ENCODE measurements around the gene TRIOBP. TPM values are rescaled to one million over a fixed set of nuclear protein-coding genes. Genes with fewer than 3 reads are reported as not detected.

The TRIOBP gene
- total and polyA plus RNA-seq, 2 of the 13 experiments (the other 11 are each of a cell fraction or from before 2014, with no cell fraction given), result 6.1 to 15.4 TPM

DNA sequence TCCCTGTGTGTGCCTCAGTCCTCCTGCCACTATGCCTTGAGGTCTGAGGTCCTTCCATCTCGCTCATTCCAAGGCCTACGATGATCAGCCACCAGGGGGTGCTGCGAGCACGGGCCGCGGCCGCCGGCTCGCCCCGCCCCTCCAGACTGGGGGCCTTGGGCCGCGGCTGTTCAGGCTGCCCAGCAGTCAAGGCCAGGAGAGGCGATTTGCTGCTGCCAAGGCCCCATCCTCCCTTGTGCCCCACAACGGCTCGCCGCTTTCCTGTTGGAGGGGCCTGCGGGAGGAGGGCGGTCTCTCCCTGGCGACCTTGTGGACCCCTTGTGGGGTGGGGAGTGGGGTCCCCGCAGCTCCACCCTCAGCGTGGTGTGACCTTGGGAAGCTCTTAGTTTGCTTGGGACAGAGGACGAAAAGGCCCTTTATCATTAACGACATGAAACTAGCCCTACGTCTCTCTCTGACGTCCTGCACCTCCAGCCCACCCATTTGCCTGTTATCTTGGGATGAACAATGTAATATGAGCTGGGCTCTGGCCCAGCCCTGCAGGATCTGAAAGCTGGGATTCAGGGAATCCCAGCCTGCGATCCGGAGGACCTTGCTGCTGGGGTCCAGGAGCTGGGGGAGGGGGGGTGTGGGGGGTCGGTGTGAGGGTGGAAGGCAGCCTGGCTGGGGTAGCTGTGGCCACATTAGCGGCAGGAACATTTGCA is 121.0 kb downstream of the TRIOBP start:
- in situ Hi-C loops (cut with HindIII; ENCODE audit: extremely low pct_ligation_motif_present, low pct_unique_long_range_greater_than_20kb) (loop anchor here (5.0 to 10.0 kb wide), 2 partner anchors 44 to 117 kb away; no protein-coding TSS in a partner anchor), intact Hi-C loops (cut with micrococcal nuclease; ENCODE audit: unreplicated experiment) (loop anchor here (1.0 kb wide), 2 partner anchors 45 to 147 kb away; no protein-coding TSS in a partner anchor)
- peak overlapping the region; percentile 61 for H3K9ac ChIP-seq (ENCODE audit: insufficient read depth, low read depth, low read length)
- H2AFZ ChIP-seq (ENCODE audit: low read length), result no peak overlapping the region
- peaks cover 8 to 18% of the 10 kb centered on the region in 2 experiments; a peak in 4 of 5 replicates for H3K36me3 ChIP-seq (replicated peaks in 1 of 2; ENCODE audit: control insufficient read depth in 1 of 2, insufficient read depth in 2 of 2, low read length in 2 of 2)
- CTCF ChIA-PET (ENCODE audit: low intra/inter-chr PET ratio, low total read pairs), result interaction anchor here (1.3 to 2.6 kb wide), 4 partner anchors 45 to 147 kb away, joined by 4 to 28 read pairs (median 14); no protein-coding TSS in a partner anchor
- no peaks in the 10 kb centered on the region for H3K27me3 ChIP-seq (ENCODE audit: control insufficient read depth in 1 of 2, insufficient read depth in 2 of 2, low read length in 2 of 2)
- FAIRE-seq, result peak; percentile 85
- H3K27ac ChIP-seq (ENCODE audit: extremely low read length, insufficient read depth, low read length), result peak overlapping the region; percentile 72
- H3K9me3 ChIP-seq (ENCODE audit: low read length), result no peaks in the 10 kb centered on the region
- no peaks in the 10 kb centered on the region for H3K79me2 ChIP-seq (ENCODE audit: insufficient read depth, low read length)
- H3K4me1 ChIP-seq (ENCODE audit: insufficient read depth, low read length), result peaks cover 50% of the 10 kb centered on the region
- 2% methylated on average over 10 of the region's 29 CpGs for WGBS (ENCODE audit: low lambda C conversion rate)
- no peaks in the 10 kb centered on the region for H4K20me1 ChIP-seq (ENCODE audit: insufficient read depth, low read length)
- peak; percentile 86 for DNase-seq (ENCODE audit: low spot score)
- H3K4me2 ChIP-seq (ENCODE audit: low read depth, low read length), result peak overlapping the region; percentile 68
- no TSS peak for BruUV-seq (replicated peaks)
- POLR2A ChIA-PET, result interaction anchor here (0.8 to 5.5 kb wide), 19 partner anchors 9 to 210 kb away, joined by 3 to 67 read pairs (median 5); partner anchors contain the start of genes ANKRD54, C22orf23, GCAT and MICALL1
- H3K4me3 ChIP-seq (replicated peaks in 1 of 3; ENCODE audit: insufficient read depth in 1 of 3, low read depth in 2 of 3, low read length in 3 of 3), result peak overlapping the region; percentile 29 to 63 (median 35); a peak in 4 of 6 replicates
- ATAC-seq, result peak; percentile 70
- peak; percentile 44 for TF ChIP-seq MED8 (CRISPR knock-in tag; IDR thresholded peaks at IDR 0.05; ENCODE audit: insufficient replicate concordance)
- TF ChIP-seq PCBP1 (IDR thresholded peaks at IDR 0.05; ENCODE audit: borderline replicate concordance, low read depth, low read length), result no peak
- no peak for TF ChIP-seq ZNF550 (CRISPR knock-in tag; IDR thresholded peaks at IDR 0.05; ENCODE audit: borderline replicate concordance)
- TF ChIP-seq THAP11 (CRISPR knock-in tag; IDR thresholded peaks at IDR 0.05), result peak; percentile 74
- TF ChIP-seq, protein P1, sequence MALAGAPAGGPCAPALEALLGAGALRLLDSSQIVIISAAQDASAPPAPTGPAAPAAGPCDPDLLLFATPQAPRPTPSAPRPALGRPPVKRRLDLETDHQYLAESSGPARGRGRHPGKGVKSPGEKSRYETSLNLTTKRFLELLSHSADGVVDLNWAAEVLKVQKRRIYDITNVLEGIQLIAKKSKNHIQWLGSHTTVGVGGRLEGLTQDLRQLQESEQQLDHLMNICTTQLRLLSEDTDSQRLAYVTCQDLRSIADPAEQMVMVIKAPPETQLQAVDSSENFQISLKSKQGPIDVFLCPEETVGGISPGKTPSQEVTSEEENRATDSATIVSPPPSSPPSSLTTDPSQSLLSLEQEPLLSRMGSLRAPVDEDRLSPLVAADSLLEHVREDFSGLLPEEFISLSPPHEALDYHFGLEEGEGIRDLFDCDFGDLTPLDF (CRISPR knock-in tag; IDR thresholded peaks at IDR 0.05), result no peak
- peak; percentile 50; the same call in 1 of the 2 replicates for TF ChIP-seq NR2F2 (IDR thresholded peaks at IDR 0.05; ENCODE audit: borderline replicate concordance, low read depth)
- TF ChIP-seq, protein P2, sequence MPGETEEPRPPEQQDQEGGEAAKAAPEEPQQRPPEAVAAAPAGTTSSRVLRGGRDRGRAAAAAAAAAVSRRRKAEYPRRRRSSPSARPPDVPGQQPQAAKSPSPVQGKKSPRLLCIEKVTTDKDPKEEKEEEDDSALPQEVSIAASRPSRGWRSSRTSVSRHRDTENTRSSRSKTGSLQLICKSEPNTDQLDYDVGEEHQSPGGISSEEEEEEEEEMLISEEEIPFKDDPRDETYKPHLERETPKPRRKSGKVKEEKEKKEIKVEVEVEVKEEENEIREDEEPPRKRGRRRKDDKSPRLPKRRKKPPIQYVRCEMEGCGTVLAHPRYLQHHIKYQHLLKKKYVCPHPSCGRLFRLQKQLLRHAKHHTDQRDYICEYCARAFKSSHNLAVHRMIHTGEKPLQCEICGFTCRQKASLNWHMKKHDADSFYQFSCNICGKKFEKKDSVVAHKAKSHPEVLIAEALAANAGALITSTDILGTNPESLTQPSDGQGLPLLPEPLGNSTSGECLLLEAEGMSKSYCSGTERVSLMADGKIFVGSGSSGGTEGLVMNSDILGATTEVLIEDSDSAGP (CRISPR knock-in tag; IDR thresholded peaks at IDR 0.05; ENCODE audit: borderline replicate concordance), result peak; percentile 87
- TF ChIP-seq ZNF496 (CRISPR knock-in tag; IDR thresholded peaks at IDR 0.05; ENCODE audit: insufficient replicate concordance), result no peak
- TF ChIP-seq HDAC2 (CRISPR knock-in tag; IDR thresholded peaks at IDR 0.05), result peak; percentile 90
- TF ChIP-seq, protein P3, sequence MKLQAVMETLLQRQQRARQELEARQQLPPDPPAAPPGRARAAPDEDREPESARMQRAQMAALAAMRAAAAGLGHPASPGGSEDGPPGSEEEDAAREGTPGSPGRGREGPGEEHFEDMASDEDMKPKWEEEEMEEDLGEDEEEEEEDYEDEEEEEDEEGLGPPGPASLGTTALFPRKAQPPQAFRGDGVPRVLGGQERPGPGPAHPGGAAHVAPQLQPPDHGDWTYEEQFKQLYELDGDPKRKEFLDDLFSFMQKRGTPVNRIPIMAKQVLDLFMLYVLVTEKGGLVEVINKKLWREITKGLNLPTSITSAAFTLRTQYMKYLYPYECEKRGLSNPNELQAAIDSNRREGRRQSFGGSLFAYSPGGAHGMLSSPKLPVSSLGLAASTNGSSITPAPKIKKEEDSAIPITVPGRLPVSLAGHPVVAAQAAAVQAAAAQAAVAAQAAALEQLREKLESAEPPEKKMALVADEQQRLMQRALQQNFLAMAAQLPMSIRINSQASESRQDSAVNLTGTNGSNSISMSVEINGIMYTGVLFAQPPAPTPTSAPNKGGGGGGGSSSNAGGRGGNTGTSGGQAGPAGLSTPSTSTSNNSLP (IDR thresholded peaks at IDR 0.05; ENCODE audit: low read depth, low read length), result peak; percentile 9; the same call in 1 of the 2 replicates
- TF ChIP-seq KAT7 (CRISPR knock-in tag; IDR thresholded peaks at IDR 0.05; ENCODE audit: borderline replicate concordance), result peak; percentile 87; the same call in 1 of the 2 replicates
- peak; percentile 56; the same call in 1 of the 3 replicates for TF ChIP-seq MXI1 (IDR thresholded peaks at IDR 0.05; ENCODE audit: borderline replicate concordance, low read depth, low read length)
- peak; percentile 75 for TF ChIP-seq ZNF781 (CRISPR knock-in tag; IDR thresholded peaks at IDR 0.05; ENCODE audit: borderline replicate concordance, not compliant biosample characterization)
- no peak for TF ChIP-seq ZNF607 (CRISPR knock-in tag; IDR thresholded peaks at IDR 0.05; ENCODE audit: borderline replicate concordance)
- TF ChIP-seq HDAC1 (CRISPR knock-in tag; IDR thresholded peaks at IDR 0.05), result peak; percentile 87
- no peak for TF ChIP-seq ARNTL (CRISPR knock-in tag; IDR thresholded peaks at IDR 0.05)
- TF ChIP-seq TEAD2 (CRISPR knock-in tag; IDR thresholded peaks at IDR 0.05), result no peak
- TF ChIP-seq HHEX (CRISPR knock-in tag; IDR thresholded peaks at IDR 0.05), result no peak
- TF ChIP-seq ZNF777 (CRISPR knock-in tag; IDR thresholded peaks at IDR 0.05), result no peak
- 0 out of 2 replicates have a peak, but pooled peaks have one; percentile 57 for TF ChIP-seq ZNF253 (CRISPR knock-in tag; IDR thresholded peaks at IDR 0.05; ENCODE audit: borderline replicate concordance)
